Tibial artery (tissue), 4 donors: Measurements from ENCODE around the gene MXI1.

Experiments
- DNase-seq, 2 donors: peaks; one replicate each; pipeline ENCODE4 v3.0.0-alpha.2; 2019
- H3K27ac ChIP-seq, 2 donors: fragments of 200-600 bp; sonication (generic) in 1 of 2; 1 replicate in 1 of 2; 2 replicates in 1 of 2; pipeline ENCODE4 v1.5.1; 2018 to 2019; ENCODE audit warnings: mild to moderate bottlenecking in 1 of 2
- H3K27me3 ChIP-seq, 2 donors: fragments of 200-600 bp; sonication (generic) in 1 of 2; one replicate each; pipeline versions ENCODE4 v1.5.1 to v1.6.0; 2016 to 2019
- H3K36me3 ChIP-seq, 3 donors: fragments of 200-600 bp; sonication (generic) in 2 of 3; one replicate each; pipeline ENCODE4 v1.5.1; 2016 to 2019; ENCODE audit warnings: mild to moderate bottlenecking in 2 of 3
- H3K4me1 ChIP-seq, 4 donors: fragments of 200-600 bp; sonication (generic) in 2 of 4; 1 replicate in 3 of 4; 2 replicates in 1 of 4; pipeline ENCODE4 v1.5.1; 2016 to 2019
- H3K4me3 ChIP-seq, 2 donors: fragments of 200-600 bp; sonication (generic) in 1 of 2; 1 replicate in 1 of 2; 2 replicates in 1 of 2; pipeline ENCODE4 v1.5.1; 2018 to 2019; ENCODE audit warnings: mild to moderate bottlenecking in 2 of 2
- H3K9me3 ChIP-seq, 3 donors: fragments of 200-600 bp; sonication (generic) in 1 of 3; one replicate each; pipeline ENCODE4 v1.5.1; 2016 to 2019
- CTCF ChIP-seq, 2 experiments: fragments of 200-600 bp in 1 of 2; fragments of 450-650 bp in 1 of 2; IDR thresholded peaks; one replicate each; pipeline ENCODE4 v1.5.1; 2017 to 2019; ENCODE audit warnings: antibody characterized with exemption in 2 of 2, mild to moderate bottlenecking in 1 of 2, moderate library complexity in 1 of 2
- intact Hi-C: fragments of 100-400 bp; cut with DNase I; formaldehyde crosslinking; loops from one replicate; pipeline ENCODE4 v1.15.0; 2023; ENCODE audit warnings: low total_unique reads

Gene MXI1

GRCh38 chr10:110334061-110334656 lies 126.8 kb downstream of the MXI1 start:
- no peak for DNase-seq
- Histone ChIP-seq H3K9me3 (peaks cover 0 to 18% (median 17%) of the 10 kb centered on the region in 3 donors), H3K4me1 (peaks cover 0 to 10% (median 2%) of the 10 kb centered on the region in 4 donors), H3K27ac (no peak overlapping the region), H3K36me3 (no peaks in the 10 kb centered on the region), H3K27me3 (no peaks in the 10 kb centered on the region), H3K4me3 (no peak overlapping the region)
- no peak for TF ChIP-seq CTCF (IDR thresholded peaks at IDR 0.05)
- intact Hi-C loops: no loop called here

GRCh38 chr10:110335314-110336064 lies 128.1 kb downstream of the MXI1 start:
- TF ChIP-seq CTCF (IDR thresholded peaks at IDR 0.05): no peak
- H3K4me1 ChIP-seq: peaks cover 0 to 10% (median 2%) of the 10 kb centered on the region in 4 donors
- peaks cover 0 to 13% (median 12%) of the 10 kb centered on the region in 3 donors for H3K9me3 ChIP-seq
- no peaks in the 10 kb centered on the region for H3K36me3 ChIP-seq
- H3K27me3 ChIP-seq: no peaks in the 10 kb centered on the region
- DNase-seq: no peak
- no peak overlapping the region for H3K4me3 ChIP-seq
- intact Hi-C loops: no loop called here
- no peak overlapping the region for H3K27ac ChIP-seq

GRCh38 chr10:110336111-110336721 lies 128.8 kb downstream of the MXI1 start:
- intact Hi-C loops: no loop called here
- TF ChIP-seq CTCF (IDR thresholded peaks at IDR 0.05): no peak
- Histone ChIP-seq H3K9me3 (peaks cover 0 to 7% (median 5%) of the 10 kb centered on the region in 3 donors), H3K4me3 (no peak overlapping the region), H3K27me3 (no peaks in the 10 kb centered on the region), H3K36me3 (no peaks in the 10 kb centered on the region), H3K4me1 (peaks cover 0 to 10% (median 2%) of the 10 kb centered on the region in 4 donors), H3K27ac (no peak overlapping the region)
- DNase-seq: no peak
